Mesodermal cell (in vitro differentiated cells): ENCODE measurements around the gene GRIK1.

ENCODE experiments used
- H3K27ac ChIP-seq: 2 replicates; pipeline ENCODE4 v1.7.0; 2013; ENCODE audit warnings: mild to moderate bottlenecking, low read depth, low read length, moderate library complexity; ENCODE audit not compliant: severe bottlenecking
- H3K36me3 ChIP-seq: 2 replicates; pipeline ENCODE4 v1.7.1; 2013; ENCODE audit warnings: mild to moderate bottlenecking, low read length, moderate library complexity; ENCODE audit not compliant: control insufficient read depth, insufficient read depth
- H3K4me1 ChIP-seq: one replicate; pipeline ENCODE4 v1.7.1; 2013; ENCODE audit warnings: mild to moderate bottlenecking, low read length; ENCODE audit not compliant: insufficient read depth, control insufficient read depth, poor library complexity, severe bottlenecking
- H3K4me3 ChIP-seq: 2 replicates; pipeline ENCODE4 v1.7.0; 2013; ENCODE audit warnings: low read length, control low read depth, mild to moderate bottlenecking; ENCODE audit not compliant: insufficient read depth, poor library complexity, severe bottlenecking; ENCODE audit errors: extremely low read depth
- H3K9me3 ChIP-seq: 2 replicates; pipeline ENCODE4 v1.7.1; 2013; ENCODE audit warnings: mild to moderate bottlenecking, low read length, moderate library complexity; ENCODE audit not compliant: control insufficient read depth
- WGBS, 2 experiments: methylation state at CpG; one replicate each; pipeline ENCODE4 v1.1.5; 2013; ENCODE audit warnings: missing lambda C conversion rate in 2 of 2; ENCODE audit not compliant: insufficient coverage in 2 of 2; 5-methylcytosine and 5-hydroxymethylcytosine counted together

The GRIK1 gene

GRCh38 chr21:29832217-29832616 lies 107.6 kb downstream of the GRIK1 start:
- Histone ChIP-seq H3K9me3 (peaks cover 4% of the 10 kb centered on the region), H3K4me1 (no peaks in the 10 kb centered on the region), H3K4me3 (no peak overlapping the region), H3K36me3 (no peaks in the 10 kb centered on the region), H3K27ac (no peak overlapping the region)
- WGBS, 2 experiments = 100% methylated on average over 1 of the region's 2 CpGs

GRCh38 chr21:29829564-29830275 lies 110.1 kb downstream of the GRIK1 start:
- WGBS, 2 experiments = 88% methylated on average over 2 of the region's 2 CpGs; no CpG with 5 or more reads in 1 of the 2 experiments
- Histone ChIP-seq H3K9me3 (peaks cover 4% of the 10 kb centered on the region), H3K4me1 (no peaks in the 10 kb centered on the region), H3K36me3 (no peaks in the 10 kb centered on the region), H3K27ac (no peak overlapping the region), H3K4me3 (no peak overlapping the region)

- WGBS, 2 experiments = no CpG with 5 or more reads among the region's 2 CpGs
- H3K9me3 ChIP-seq = peaks cover 4% of the 10 kb centered on the region
- H3K36me3 ChIP-seq = no peaks in the 10 kb centered on the region
- H3K27ac ChIP-seq = no peak overlapping the region
- H3K4me3 ChIP-seq = no peak overlapping the region
- H3K4me1 ChIP-seq = no peaks in the 10 kb centered on the region
Observed at GRCh38 chr21:29827647-29828046, 112.1 kb downstream of the GRIK1 start.

- Histone ChIP-seq H3K36me3 (no peaks in the 10 kb centered on the region), H3K4me3 (no peak overlapping the region), H3K4me1 (no peaks in the 10 kb centered on the region), H3K27ac (no peak overlapping the region), H3K9me3 (peaks cover 4% of the 10 kb centered on the region)
- 75 to 83% methylated on average over 1 of the region's 3 CpGs for WGBS, 2 experiments
Observed at GRCh38 chr21:29827236-29827635, 112.6 kb downstream of the GRIK1 start.

DNA sequence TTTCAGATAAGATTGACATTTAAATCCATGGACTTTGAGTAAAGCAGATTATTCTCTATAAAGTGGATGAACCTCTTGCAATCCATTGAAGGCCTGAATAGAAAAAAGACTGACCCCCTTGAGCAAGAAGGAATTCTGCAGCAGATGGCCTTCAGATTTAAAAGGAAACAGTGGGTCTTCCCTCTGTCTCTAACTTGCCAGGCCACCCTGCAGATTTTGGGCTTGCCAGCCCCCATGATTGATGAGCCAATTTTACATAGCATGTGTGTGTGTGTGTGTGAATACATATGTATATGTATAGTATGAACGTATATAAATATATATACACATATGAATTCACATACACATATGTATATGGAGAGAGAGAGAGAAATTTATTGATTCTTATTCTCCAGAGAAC lies 113.4 kb downstream of the GRIK1 start:
- Histone ChIP-seq H3K4me1 (no peaks in the 10 kb centered on the region), H3K36me3 (no peaks in the 10 kb centered on the region), H3K9me3 (peaks cover 4% of the 10 kb centered on the region), H3K4me3 (no peak overlapping the region), H3K27ac (no peak overlapping the region)
- no CpG with 5 or more reads among the region's 1 CpG for WGBS, 2 experiments

DNA sequence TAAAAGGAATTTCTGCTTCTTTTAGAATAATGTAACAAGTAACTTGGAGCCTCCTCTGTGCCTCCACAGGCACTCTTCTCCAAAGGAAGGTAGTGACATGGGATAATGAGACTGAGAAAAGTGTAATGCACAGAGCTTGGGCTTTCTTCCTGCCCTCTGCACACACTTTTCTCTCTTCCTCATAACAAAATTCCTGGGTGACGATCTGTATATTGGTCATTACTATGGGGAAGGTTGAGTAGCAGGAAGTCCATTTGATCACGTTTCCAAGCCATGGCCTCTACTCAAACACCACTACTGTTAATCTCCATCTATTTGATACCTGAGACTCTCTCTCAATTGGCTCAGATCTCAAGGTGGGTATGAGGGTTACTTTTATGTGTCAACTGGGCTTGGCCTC lies 113.9 kb downstream of the GRIK1 start:
- H3K36me3 ChIP-seq = no peaks in the 10 kb centered on the region
- no CpG with 5 or more reads among the region's 2 CpGs for WGBS, 2 experiments
- peaks cover 4% of the 10 kb centered on the region for H3K9me3 ChIP-seq
- H3K4me1 ChIP-seq = no peaks in the 10 kb centered on the region
- H3K4me3 ChIP-seq = no peak overlapping the region
- no peak overlapping the region for H3K27ac ChIP-seq

DNA sequence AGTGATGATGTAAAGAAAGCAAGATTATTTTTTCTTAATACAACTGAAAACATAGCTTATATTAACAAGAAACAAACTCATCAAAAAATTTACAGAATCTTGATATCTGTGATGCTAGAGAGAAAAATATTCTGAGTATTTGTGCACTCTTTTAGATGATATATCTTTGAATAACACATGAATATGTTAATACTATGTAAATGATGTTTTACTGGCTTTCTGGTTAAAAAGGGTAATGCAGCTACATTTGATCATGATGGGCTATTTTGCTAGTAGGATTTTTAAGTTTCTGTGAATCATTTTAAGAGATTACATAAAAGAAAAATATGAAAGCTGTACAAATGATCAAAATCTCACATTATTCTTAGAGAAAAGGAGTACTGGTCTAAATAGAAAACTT lies 114.5 kb downstream of the GRIK1 start:
- peaks cover 4% of the 10 kb centered on the region for H3K9me3 ChIP-seq
- H3K27ac ChIP-seq = no peak overlapping the region
- no peak overlapping the region for H3K4me3 ChIP-seq
- H3K4me1 ChIP-seq = no peaks in the 10 kb centered on the region
- no peaks in the 10 kb centered on the region for H3K36me3 ChIP-seq

- no peaks in the 10 kb centered on the region for H3K4me1 ChIP-seq
- no peak overlapping the region for H3K4me3 ChIP-seq
- H3K36me3 ChIP-seq = no peaks in the 10 kb centered on the region
- H3K27ac ChIP-seq = no peak overlapping the region
- H3K9me3 ChIP-seq = no peaks in the 10 kb centered on the region
Observed at GRCh38 chr21:29822064-29822463, 117.7 kb downstream of the GRIK1 start.

GRCh38 chr21:29821230-29821629 lies 118.6 kb downstream of the GRIK1 start:
- WGBS, 2 experiments = no CpG with 5 or more reads among the region's 1 CpG
- Histone ChIP-seq H3K4me1 (no peaks in the 10 kb centered on the region), H3K27ac (no peak overlapping the region), H3K36me3 (no peaks in the 10 kb centered on the region), H3K9me3 (no peaks in the 10 kb centered on the region), H3K4me3 (no peak overlapping the region)

DNA sequence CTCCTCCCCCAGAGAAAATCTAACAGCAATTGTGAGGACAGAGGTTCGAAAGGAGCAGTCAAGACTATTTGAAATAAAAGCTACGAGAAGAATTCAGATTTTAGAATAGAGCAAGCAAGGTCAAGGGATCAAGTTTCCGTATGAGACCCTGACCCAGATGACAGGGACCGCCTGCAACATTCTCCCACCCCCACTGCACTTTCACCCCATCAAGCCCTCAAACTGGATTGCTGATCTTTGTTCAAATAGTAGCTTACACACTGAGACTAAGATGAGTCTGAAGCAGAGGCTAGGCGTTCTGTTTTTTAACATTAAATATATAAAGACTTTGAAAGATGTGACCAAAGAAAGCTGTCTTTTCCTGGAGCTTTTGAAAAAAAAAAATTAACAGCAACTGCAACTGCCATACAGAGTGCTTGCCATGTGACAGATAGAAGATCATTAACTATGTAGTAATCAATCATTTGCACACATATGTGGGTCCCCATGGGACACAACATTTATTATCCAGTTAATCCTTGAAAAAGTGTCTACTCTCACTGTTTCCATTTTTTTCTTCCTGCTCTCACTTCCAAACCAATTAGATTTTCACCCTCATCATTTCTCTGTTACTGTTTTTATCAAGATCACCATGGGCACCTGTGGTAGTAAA lies 120.0 kb downstream of the GRIK1 start:
- no peaks in the 10 kb centered on the region for H3K36me3 ChIP-seq
- no peaks in the 10 kb centered on the region for H3K4me1 ChIP-seq
- H3K4me3 ChIP-seq = no peak overlapping the region
- H3K27ac ChIP-seq = no peak overlapping the region
- no peaks in the 10 kb centered on the region for H3K9me3 ChIP-seq
- WGBS, 2 experiments = 69 to 85% methylated on average over 2 of the region's 5 CpGs

DNA sequence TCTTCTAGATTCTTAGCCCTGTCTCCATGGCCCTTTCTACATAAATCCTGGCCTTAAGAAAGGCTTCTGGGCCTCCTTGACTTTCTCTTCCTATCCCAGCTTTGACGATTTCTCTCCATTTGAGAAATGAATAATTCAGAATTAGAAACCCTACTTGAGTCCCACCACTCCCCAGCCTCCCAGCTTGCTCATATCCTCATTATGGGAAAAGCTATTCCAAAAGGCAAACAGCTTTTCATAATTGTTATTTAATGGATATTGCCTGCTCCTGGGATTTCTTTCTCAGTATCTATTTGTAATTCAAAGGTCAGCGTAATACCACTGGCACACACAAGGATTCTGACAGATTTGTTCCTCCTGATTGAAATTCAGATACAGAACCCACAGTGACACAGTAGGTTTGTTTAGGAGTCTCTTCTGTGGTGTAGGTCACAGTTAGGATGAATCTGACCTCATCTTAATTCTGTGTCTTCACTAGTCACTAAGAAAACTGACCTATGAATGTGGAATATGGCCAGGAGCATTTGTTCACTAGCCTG lies 121.3 kb downstream of the GRIK1 start:
- no peak overlapping the region for H3K4me3 ChIP-seq
- H3K27ac ChIP-seq = no peak overlapping the region
- H3K36me3 ChIP-seq = no peaks in the 10 kb centered on the region
- WGBS, 2 experiments = 56% methylated on average over 1 of the region's 2 CpGs; no CpG with 5 or more reads in 1 of the 2 experiments
- no peaks in the 10 kb centered on the region for H3K9me3 ChIP-seq
- H3K4me1 ChIP-seq = no peaks in the 10 kb centered on the region
